A673 (cell line): ENCODE results near the gene MAP3K13. TPM values are rescaled to one million over a fixed set of nuclear protein-coding genes. Genes with fewer than 3 reads are reported as not detected.

Source experiments
- BruUV-seq: library from RNA; stranded (reverse); fragments of 400-500 nt; replicated peaks from 2 replicates; lab custom pipeline; 2021; lab: Mats Ljungman, UMichigan
- CTCF ChIA-PET: fragments of 300-600 bp; sonication (Branson Sonifier 250); formaldehyde crosslinking; loops from one replicate; lab custom pipeline; 2022; ENCODE audit warnings: antibody characterized with exemption; lab: Charles Lee
- POLR2A ChIA-PET: fragments of 300-600 bp; sonication (Branson Sonifier 250); formaldehyde crosslinking; loops from one replicate; lab custom pipeline; 2022; ENCODE audit warnings: antibody characterized with exemption; ENCODE audit not compliant: low non-redundant PET; lab: Charles Lee
- DNase-seq: peaks from one replicate; pipeline ENCODE4 v3.0.0-alpha.2; 2015; ENCODE audit warnings: low spot score
- H3K27ac ChIP-seq: fragments of 200-600 bp; sonication (generic); 2 replicates; pipeline ENCODE4 v1.5.1; 2016; ENCODE audit warnings: mixed run types, low read depth, mild to moderate bottlenecking, mixed read lengths, antibody characterized with exemption, low read length; ENCODE audit not compliant: poor library complexity, severe bottlenecking
- H3K27me3 ChIP-seq: fragments of 200-600 bp; sonication (generic); replicated peaks from 2 replicates; pipeline ENCODE4 v1.6.1; 2017; ENCODE audit warnings: mixed run types, low read depth, mild to moderate bottlenecking, mixed read lengths, antibody characterized with exemption, low read length; ENCODE audit not compliant: insufficient read depth, poor library complexity
- H3K36me3 ChIP-seq: fragments of 200-600 bp; sonication (generic); 2 replicates; pipeline ENCODE4 v1.6.1; 2016; ENCODE audit warnings: mixed run types, mild to moderate bottlenecking, mixed read lengths, antibody characterized with exemption, low read length; ENCODE audit not compliant: insufficient read depth, poor library complexity, severe bottlenecking
- H3K4me1 ChIP-seq: fragments of 200-600 bp; sonication (generic); 2 replicates; pipeline ENCODE4 v1.6.1; 2017; ENCODE audit warnings: mixed run types, mild to moderate bottlenecking, mixed read lengths, antibody characterized with exemption, low read length; ENCODE audit not compliant: insufficient read depth, poor library complexity, severe bottlenecking
- H3K4me3 ChIP-seq: fragments of 200-600 bp; sonication (generic); 2 replicates; pipeline ENCODE4 v1.5.1; 2016; ENCODE audit warnings: low read depth, mixed run types, mild to moderate bottlenecking, mixed read lengths, low read length; ENCODE audit not compliant: poor library complexity, severe bottlenecking
- H3K9me3 ChIP-seq: fragments of 200-600 bp; sonication (generic); 2 replicates; pipeline ENCODE4 v1.6.1; 2016; ENCODE audit warnings: mixed run types, low read depth, mild to moderate bottlenecking, mixed read lengths, antibody characterized with exemption, low read length; ENCODE audit not compliant: poor library complexity, severe bottlenecking
- EZH2 ChIP-seq: fragments of 200-600 bp; sonication (generic); IDR thresholded peaks from 2 replicates; pipeline ENCODE4 v1.6.1; 2017; ENCODE audit warnings: borderline replicate concordance, low read depth, mild to moderate bottlenecking, mixed read lengths, antibody characterized with exemption, low read length; ENCODE audit not compliant: poor library complexity, severe bottlenecking
- intact Hi-C: fragments of 100-400 bp; cut with micrococcal nuclease; formaldehyde crosslinking; loops from one replicate; pipeline ENCODE4 v1.10.0; 2022; ENCODE audit not compliant: unreplicated experiment
- total RNA-seq: library from RNA; stranded (reverse); gene quantifications from 2 replicates; pipeline ENCODE4 v1.2.3, GENCODE V29; 2021
- TF ChIP-seq, protein P1 (sequence below): fragments of 300-800, 200-600 bp; sonication (generic); conservative IDR thresholded peaks from 2 replicates; pipeline ENCODE4 v1.5.1; 2017; ENCODE audit warnings: low read depth, mild to moderate bottlenecking, antibody characterized with exemption, low read length, moderate library complexity, mixed read lengths

MAP3K13 gene
- total RNA-seq, 1 experiment from 2014 or later: 26.8 TPM

- no peak for TF ChIP-seq EZH2
- TF ChIP-seq, protein P1, sequence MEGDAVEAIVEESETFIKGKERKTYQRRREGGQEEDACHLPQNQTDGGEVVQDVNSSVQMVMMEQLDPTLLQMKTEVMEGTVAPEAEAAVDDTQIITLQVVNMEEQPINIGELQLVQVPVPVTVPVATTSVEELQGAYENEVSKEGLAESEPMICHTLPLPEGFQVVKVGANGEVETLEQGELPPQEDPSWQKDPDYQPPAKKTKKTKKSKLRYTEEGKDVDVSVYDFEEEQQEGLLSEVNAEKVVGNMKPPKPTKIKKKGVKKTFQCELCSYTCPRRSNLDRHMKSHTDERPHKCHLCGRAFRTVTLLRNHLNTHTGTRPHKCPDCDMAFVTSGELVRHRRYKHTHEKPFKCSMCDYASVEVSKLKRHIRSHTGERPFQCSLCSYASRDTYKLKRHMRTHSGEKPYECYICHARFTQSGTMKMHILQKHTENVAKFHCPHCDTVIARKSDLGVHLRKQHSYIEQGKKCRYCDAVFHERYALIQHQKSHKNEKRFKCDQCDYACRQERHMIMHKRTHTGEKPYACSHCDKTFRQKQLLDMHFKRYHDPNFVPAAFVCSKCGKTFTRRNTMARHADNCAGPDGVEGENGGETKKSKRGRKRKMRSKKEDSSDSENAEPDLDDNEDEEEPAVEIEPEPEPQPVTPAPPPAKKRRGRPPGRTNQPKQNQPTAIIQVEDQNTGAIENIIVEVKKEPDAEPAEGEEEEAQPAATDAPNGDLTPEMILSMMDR: 0 out of 2 replicates have a peak, but pooled peaks have one; percentile 7
- intact Hi-C loops: loop anchor here (1.0 to 2.0 kb wide), 2 partner anchors 61 to 78 kb away; no protein-coding TSS in a partner anchor
- DNase-seq: peak; percentile 95
- Histone ChIP-seq H3K4me3 (peak within 1 kb of the TSS; percentile 84), H3K27me3 (no peaks in the 10 kb centered on the region), H3K4me1 (no peaks in the 10 kb centered on the region), H3K9me3 (no peaks in the 10 kb centered on the region), H3K27ac (peak within 1 kb of the TSS; percentile 88), H3K36me3 (peaks cover 29% of the 10 kb centered on the region)
- BruUV-seq: no TSS peak
- ChIA-PET POLR2A (interaction anchor here (0.9 kb wide), 1 partner anchor 805 kb away, joined by 3 read pairs; no protein-coding TSS in a partner anchor), CTCF (no interaction called here)
Observed at GRCh38 chr3:185498503-185499396, 135.8 kb downstream of the MAP3K13 start, which contains the start of gene TMEM41A. Gene TMEM41A, minus strand, starts transcription at chr3:185499035. Its CDS starts 74 bp downstream, at chr3:185498961.

DNA sequence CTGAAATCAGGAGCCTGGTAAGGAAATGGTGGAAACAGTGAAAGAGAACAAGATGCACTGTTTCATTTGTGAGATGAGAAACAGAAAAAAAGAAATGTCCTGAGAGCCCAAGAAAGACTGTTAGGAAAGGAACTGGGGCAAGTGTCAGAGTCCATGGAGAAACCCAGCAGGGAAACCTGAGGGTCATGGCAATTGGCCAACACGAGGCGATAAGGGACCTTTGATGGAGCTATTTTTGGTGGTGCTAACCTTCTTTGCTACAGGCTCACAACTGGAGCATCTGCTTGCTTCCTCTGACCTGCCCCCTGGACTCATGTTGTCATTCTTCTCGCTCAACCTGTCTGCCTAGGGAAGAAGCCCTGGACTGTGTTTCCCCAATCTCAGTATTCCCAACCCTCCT lies 140.1 kb downstream of the MAP3K13 start:
- POLR2A ChIA-PET: no interaction called here
- no peak for DNase-seq
- Histone ChIP-seq H3K27ac (no peak overlapping the region), H3K4me3 (no peak overlapping the region), H3K36me3 (no peaks in the 10 kb centered on the region), H3K9me3 (no peaks in the 10 kb centered on the region), H3K27me3 (no peaks in the 10 kb centered on the region), H3K4me1 (no peaks in the 10 kb centered on the region)
- CTCF ChIA-PET: no interaction called here
- no TSS peak for BruUV-seq
- no peak for TF ChIP-seq EZH2
- TF ChIP-seq, protein P1: no peak
- intact Hi-C loops: no loop called here

DNA sequence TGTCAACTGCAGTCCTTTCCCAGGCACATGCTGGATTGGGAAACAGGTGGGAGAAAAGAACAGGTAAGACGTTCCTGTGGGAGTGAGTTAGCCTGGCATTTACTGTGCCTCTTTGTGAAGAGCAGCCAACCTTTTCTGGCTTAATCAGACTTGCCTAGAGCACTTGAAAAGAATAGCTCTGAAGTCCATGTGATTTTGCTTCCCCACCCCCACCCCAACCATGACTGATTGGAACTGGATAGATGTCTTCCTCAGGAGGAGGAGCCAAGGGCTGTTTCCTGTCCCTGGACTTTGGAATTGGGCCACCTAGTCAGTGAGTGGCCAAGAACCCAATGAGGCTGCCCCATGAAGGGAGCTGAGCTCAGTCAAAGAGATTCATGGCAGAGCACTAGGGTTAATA lies 140.6 kb downstream of the MAP3K13 start:
- no peak overlapping the region for H3K27ac ChIP-seq
- no peaks in the 10 kb centered on the region for H3K27me3 ChIP-seq
- TF ChIP-seq, protein P1: no peak
- TF ChIP-seq EZH2: no peak
- H3K4me1 ChIP-seq: no peaks in the 10 kb centered on the region
- DNase-seq: no peak
- no peaks in the 10 kb centered on the region for H3K36me3 ChIP-seq
- H3K9me3 ChIP-seq: no peaks in the 10 kb centered on the region
- ChIA-PET POLR2A (no interaction called here), CTCF (no interaction called here)
- intact Hi-C loops: no loop called here
- BruUV-seq: no TSS peak
- H3K4me3 ChIP-seq: no peak overlapping the region
